BLaER1 treated with 17β-estradiol and CSF1 and Interleukin-3, amounts not matched to agents 10 nM and 100 nM (cell line): ENCODE results near the gene MARCHF11.

Experiments
- H3K27ac ChIP-seq, 11 experiments: shearing (Covaris generic); formaldehyde crosslinking; 2 replicates each; pipeline ENCODE4 v1.8.1; 2022
- H3K27me3 ChIP-seq, 11 experiments: shearing (Covaris generic); formaldehyde crosslinking; 2 replicates each; pipeline ENCODE4 v1.8.1; 2022
- H3K36me3 ChIP-seq, 11 experiments: shearing (Covaris generic); formaldehyde crosslinking; 2 replicates each; pipeline ENCODE4 v1.8.1; 2022
- H3K4me1 ChIP-seq, 10 experiments: shearing (Covaris generic); formaldehyde crosslinking; 2 replicates each; pipeline ENCODE4 v1.8.1; 2022
- H3K4me2 ChIP-seq, 11 experiments: shearing (Covaris generic); formaldehyde crosslinking; 2 replicates each; pipeline ENCODE4 v1.8.1; 2022
- H3K4me3 ChIP-seq, 10 experiments: shearing (Covaris generic); formaldehyde crosslinking; 2 replicates each; pipeline ENCODE4 v1.8.1; 2022
- H3K9ac ChIP-seq, 11 experiments: shearing (Covaris generic); formaldehyde crosslinking; 2 replicates each; pipeline ENCODE4 v1.8.1; 2022
- H3K9me3 ChIP-seq, 11 experiments: shearing (Covaris generic); formaldehyde crosslinking; replicated peaks in 1 of 11; 2 replicates each; pipeline ENCODE4 v1.8.1; 2022
- H4K20me1 ChIP-seq, 11 experiments: shearing (Covaris generic); formaldehyde crosslinking; 2 replicates each; pipeline ENCODE4 v1.8.1; 2022
- Cebpa-rat ChIP-seq, 11 experiments: shearing (Covaris generic); IDR thresholded peaks; 2 replicates each; pipeline ENCODE4 v1.8.1; 2022

MARCHF11 gene, protein sequence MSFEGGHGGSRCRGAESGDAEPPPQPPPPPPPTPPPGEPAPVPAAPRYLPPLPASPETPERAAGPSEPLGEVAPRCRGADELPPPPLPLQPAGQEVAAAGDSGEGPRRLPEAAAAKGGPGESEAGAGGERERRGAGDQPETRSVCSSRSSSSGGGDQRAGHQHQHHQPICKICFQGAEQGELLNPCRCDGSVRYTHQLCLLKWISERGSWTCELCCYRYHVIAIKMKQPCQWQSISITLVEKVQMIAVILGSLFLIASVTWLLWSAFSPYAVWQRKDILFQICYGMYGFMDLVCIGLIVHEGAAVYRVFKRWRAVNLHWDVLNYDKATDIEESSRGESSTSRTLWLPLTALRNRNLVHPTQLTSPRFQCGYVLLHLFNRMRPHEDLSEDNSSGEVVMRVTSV

GRCh38 chr5:16179511-16179935, at the start of gene MARCHF11:
Gene MARCHF11 (minus strand): TSS chr5:16179791. CDS start chr5:16179575, 216 bp downstream.
- no peak within 1 kb of the TSS for H3K9ac ChIP-seq
- H3K4me1 ChIP-seq, result no peaks in the 10 kb centered on the region
- no peak within 1 kb of the TSS for H3K4me3 ChIP-seq
- TF ChIP-seq Cebpa-rat (IDR thresholded peaks at IDR 0.05), result no peak
- no peak within 1 kb of the TSS for H3K27ac ChIP-seq
- peaks cover 9 to 18% (median 15%) of the 10 kb centered on the region in 11 experiments; a peak in 19 of 22 replicates for H3K9me3 ChIP-seq
- H3K4me2 ChIP-seq, result no peak within 1 kb of the TSS
- no peaks in the 10 kb centered on the region for H3K36me3 ChIP-seq
- no peaks in the 10 kb centered on the region for H3K27me3 ChIP-seq
- H4K20me1 ChIP-seq, result no peaks in the 10 kb centered on the region

- no peak overlapping the region for H3K9ac ChIP-seq
- no peaks in the 10 kb centered on the region for H3K27me3 ChIP-seq
- no peak overlapping the region for H3K4me2 ChIP-seq
- H3K27ac ChIP-seq, result no peak overlapping the region
- no peak overlapping the region for H3K4me3 ChIP-seq
- H3K36me3 ChIP-seq, result no peaks in the 10 kb centered on the region
- H3K9me3 ChIP-seq, result peaks cover 0 to 32% (median 7%) of the 10 kb centered on the region in 11 experiments; a peak in 11 of 22 replicates
- H3K4me1 ChIP-seq, result peaks cover 0 to 11% (median 6%) of the 10 kb centered on the region in 10 experiments; a peak in 11 of 20 replicates
- TF ChIP-seq Cebpa-rat (IDR thresholded peaks at IDR 0.05), result no peak
- H4K20me1 ChIP-seq, result no peaks in the 10 kb centered on the region
These were observed 46.3 kb upstream of the MARCHF11 start for GRCh38 chr5:16225927-16226326.

DNA sequence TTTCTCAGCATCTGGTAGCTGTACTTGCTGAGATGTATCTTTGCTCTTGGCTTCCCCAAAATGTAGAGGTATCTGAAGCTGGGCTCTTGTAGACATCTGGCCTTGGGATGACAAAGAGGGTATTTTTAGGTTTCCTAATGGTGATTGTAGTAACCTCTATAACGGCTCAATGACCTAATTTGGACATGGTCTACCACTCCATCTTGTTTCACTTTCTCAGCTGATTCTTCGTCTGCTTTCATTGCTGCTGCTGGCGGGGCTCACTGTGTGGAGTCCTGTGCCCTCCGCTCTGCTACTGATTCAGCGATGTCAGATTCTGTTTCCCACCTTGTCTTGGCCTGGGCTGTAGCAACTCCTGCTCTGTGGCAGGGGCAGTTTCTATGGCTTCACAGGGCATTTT, 12.7 kb upstream of the MARCHF11 start:
- peaks cover 0 to 11% (median 2%) of the 10 kb centered on the region in 10 experiments; a peak in 7 of 20 replicates for H3K4me1 ChIP-seq
- no peak overlapping the region for H3K9ac ChIP-seq
- H3K27me3 ChIP-seq, result no peaks in the 10 kb centered on the region
- no peaks in the 10 kb centered on the region for H4K20me1 ChIP-seq
- H3K4me2 ChIP-seq, result peak overlapping the region in 7 of 11 experiments; percentile 0 to 33 (median 14); a peak in 9 of 22 replicates
- H3K27ac ChIP-seq, result no peak overlapping the region
- no peak overlapping the region for H3K4me3 ChIP-seq
- H3K36me3 ChIP-seq, result no peaks in the 10 kb centered on the region
- peaks cover under 1 to 26% (median 17%) of the 10 kb centered on the region in 11 experiments; a peak in 18 of 22 replicates for H3K9me3 ChIP-seq
- no peak for TF ChIP-seq Cebpa-rat (IDR thresholded peaks at IDR 0.05)

DNA sequence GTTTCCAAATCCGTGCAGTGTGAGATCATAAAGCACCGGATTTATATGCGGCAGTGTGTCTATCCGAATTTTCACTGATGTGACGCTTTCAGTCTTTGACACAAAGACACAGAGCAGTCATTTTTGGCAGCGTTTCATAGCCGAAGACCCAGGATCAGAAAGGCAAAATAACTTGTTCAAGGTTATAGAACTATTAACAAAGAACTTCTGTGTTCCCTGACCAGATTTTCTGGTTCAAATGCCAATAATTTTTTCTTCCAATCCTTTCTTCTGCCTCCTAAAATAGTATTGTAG, 1.1 kb upstream of the MARCHF11 start:
- Histone ChIP-seq H3K4me1 (no peaks in the 10 kb centered on the region), H3K4me3 (no peak overlapping the region), H3K9ac (no peak overlapping the region), H4K20me1 (no peaks in the 10 kb centered on the region), H3K9me3 (peaks cover 9 to 18% (median 15%) of the 10 kb centered on the region in 11 experiments; a peak in 19 of 22 replicates), H3K27me3 (no peaks in the 10 kb centered on the region), H3K36me3 (no peaks in the 10 kb centered on the region), H3K27ac (no peak overlapping the region), H3K4me2 (no peak overlapping the region)
- TF ChIP-seq Cebpa-rat (IDR thresholded peaks at IDR 0.05), result no peak

GRCh38 chr5:16179936-16180788, 571 bp upstream of the MARCHF11 start:
- Histone ChIP-seq H3K4me1 (no peaks in the 10 kb centered on the region), H4K20me1 (no peaks in the 10 kb centered on the region), H3K36me3 (no peaks in the 10 kb centered on the region), H3K27me3 (no peaks in the 10 kb centered on the region), H3K9me3 (peaks cover 9 to 18% (median 15%) of the 10 kb centered on the region in 11 experiments; a peak in 19 of 22 replicates), H3K9ac (no peak overlapping the region), H3K4me3 (no peak overlapping the region), H3K27ac (no peak overlapping the region), H3K4me2 (no peak overlapping the region)
- TF ChIP-seq Cebpa-rat (IDR thresholded peaks at IDR 0.05), result no peak

- H3K9me3 ChIP-seq, result peaks cover 9 to 18% (median 15%) of the 10 kb centered on the region in 11 experiments; a peak in 19 of 22 replicates
- no peaks in the 10 kb centered on the region for H3K27me3 ChIP-seq
- no peak overlapping the region for H3K4me2 ChIP-seq
- no peaks in the 10 kb centered on the region for H3K36me3 ChIP-seq
- no peak overlapping the region for H3K9ac ChIP-seq
- H3K4me3 ChIP-seq, result no peak overlapping the region
- H3K4me1 ChIP-seq, result no peaks in the 10 kb centered on the region
- no peak overlapping the region for H3K27ac ChIP-seq
- H4K20me1 ChIP-seq, result no peaks in the 10 kb centered on the region
- no peak for TF ChIP-seq Cebpa-rat (IDR thresholded peaks at IDR 0.05)
These were observed 732 bp downstream of the MARCHF11 start for GRCh38 chr5:16178745-16179372.

- H3K9ac ChIP-seq, result no peak overlapping the region
- H3K4me1 ChIP-seq, result no peaks in the 10 kb centered on the region
- no peaks in the 10 kb centered on the region for H4K20me1 ChIP-seq
- no peaks in the 10 kb centered on the region for H3K36me3 ChIP-seq
- no peak overlapping the region for H3K4me2 ChIP-seq
- no peaks in the 10 kb centered on the region for H3K27me3 ChIP-seq
- H3K4me3 ChIP-seq, result no peak overlapping the region
- no peak for TF ChIP-seq Cebpa-rat (IDR thresholded peaks at IDR 0.05)
- H3K27ac ChIP-seq, result no peak overlapping the region
- H3K9me3 ChIP-seq, result no peaks in the 10 kb centered on the region
These were observed 10.0 kb downstream of the MARCHF11 start for GRCh38 chr5:16169550-16169949.

DNA sequence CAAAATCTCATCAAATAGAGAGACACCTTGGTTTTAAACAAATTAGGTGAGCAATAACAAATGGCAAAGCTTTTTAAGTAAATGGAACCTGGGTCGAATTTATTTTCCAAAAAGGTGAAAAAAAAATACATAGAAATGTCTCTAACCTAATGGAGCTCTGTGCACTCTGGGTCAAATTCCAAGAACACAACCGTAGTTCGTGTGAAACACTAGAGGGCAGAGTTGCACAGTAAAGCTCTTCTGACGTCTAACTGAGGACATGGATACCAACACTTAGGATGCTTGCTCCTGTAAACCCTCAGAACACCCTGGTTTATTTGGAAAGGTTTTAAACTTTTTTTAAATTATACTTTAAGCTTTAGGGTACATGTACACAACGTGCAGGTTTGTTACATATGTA, 18.9 kb downstream of the MARCHF11 start:
- no peak for TF ChIP-seq Cebpa-rat (IDR thresholded peaks at IDR 0.05)

DNA sequence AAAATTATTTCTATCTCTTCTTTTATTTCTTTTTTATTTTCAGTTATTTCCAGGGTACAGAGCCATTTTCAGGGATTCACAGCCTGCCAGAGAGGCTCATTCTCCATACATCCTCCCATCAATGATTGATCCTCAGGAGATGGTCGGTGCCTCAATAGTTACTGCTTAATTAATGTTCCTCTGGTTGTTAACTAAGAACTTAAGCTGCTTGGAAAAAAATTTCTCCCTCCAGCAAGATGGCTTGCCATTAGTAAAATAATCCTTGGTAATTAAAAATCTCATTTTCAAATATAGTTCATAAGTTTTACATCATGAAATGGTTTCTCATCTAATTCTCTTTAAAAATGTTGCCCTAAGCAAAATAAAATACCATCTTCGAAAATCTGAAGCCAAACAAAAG, 20.0 kb downstream of the MARCHF11 start:
- Histone ChIP-seq H3K27ac (no peak overlapping the region), H3K9me3 (peaks cover 0 to 6% (median 0%) of the 10 kb centered on the region in 11 experiments; a peak in 4 of 22 replicates), H3K9ac (no peak overlapping the region), H3K27me3 (no peaks in the 10 kb centered on the region), H4K20me1 (no peaks in the 10 kb centered on the region), H3K4me2 (no peak overlapping the region), H3K4me3 (no peak overlapping the region), H3K36me3 (no peaks in the 10 kb centered on the region), H3K4me1 (peaks cover 0 to 6% (median 0%) of the 10 kb centered on the region in 10 experiments; a peak in 1 of 20 replicates)
- TF ChIP-seq Cebpa-rat (IDR thresholded peaks at IDR 0.05), result no peak

More for the DNA sequence above, 18.9 kb downstream of the MARCHF11 start:
- Histone ChIP-seq H3K9ac (no peak overlapping the region), H3K4me2 (no peak overlapping the region), H3K4me1 (peaks cover 0 to 6% (median 0%) of the 10 kb centered on the region in 10 experiments; a peak in 1 of 20 replicates), H4K20me1 (no peaks in the 10 kb centered on the region), H3K36me3 (no peaks in the 10 kb centered on the region), H3K9me3 (peaks cover 0 to 6% (median 0%) of the 10 kb centered on the region in 11 experiments; a peak in 4 of 22 replicates), H3K27ac (no peak overlapping the region), H3K27me3 (no peaks in the 10 kb centered on the region), H3K4me3 (no peak overlapping the region)
